ENCODE results near the gene UTS2B. TPM values are rescaled to one million over a fixed set of nuclear protein-coding genes. Genes with fewer than 3 reads are reported as not detected.

The UTS2B gene
- total RNA-seq, 1 experiment from 2014 or later = 0.26 TPM

GRCh38 chr3:191362037-191362436, 31.7 kb upstream of the UTS2B start:
- in situ Hi-C loops (cut with HindIII; ENCODE audit: low pct_unique_long_range_greater_than_20kb, low sequenced_read_pairs) = no loop called here
- no peak for ATAC-seq
- TF ChIP-seq SIN3A (IDR thresholded peaks at IDR 0.05; ENCODE audit: borderline replicate concordance, insufficient read depth, low read depth, low read length) (no peak), TCF7L2 (IDR thresholded peaks at IDR 0.05; ENCODE audit: low read depth, low read length) (no peak), CTCF (IDR thresholded peaks at IDR 0.05) (no peak), POLR2AphosphoS5 (IDR thresholded peaks at IDR 0.05; ENCODE audit: low read depth, low read length) (no peak)
- TF ChIP-seq, protein P1, sequence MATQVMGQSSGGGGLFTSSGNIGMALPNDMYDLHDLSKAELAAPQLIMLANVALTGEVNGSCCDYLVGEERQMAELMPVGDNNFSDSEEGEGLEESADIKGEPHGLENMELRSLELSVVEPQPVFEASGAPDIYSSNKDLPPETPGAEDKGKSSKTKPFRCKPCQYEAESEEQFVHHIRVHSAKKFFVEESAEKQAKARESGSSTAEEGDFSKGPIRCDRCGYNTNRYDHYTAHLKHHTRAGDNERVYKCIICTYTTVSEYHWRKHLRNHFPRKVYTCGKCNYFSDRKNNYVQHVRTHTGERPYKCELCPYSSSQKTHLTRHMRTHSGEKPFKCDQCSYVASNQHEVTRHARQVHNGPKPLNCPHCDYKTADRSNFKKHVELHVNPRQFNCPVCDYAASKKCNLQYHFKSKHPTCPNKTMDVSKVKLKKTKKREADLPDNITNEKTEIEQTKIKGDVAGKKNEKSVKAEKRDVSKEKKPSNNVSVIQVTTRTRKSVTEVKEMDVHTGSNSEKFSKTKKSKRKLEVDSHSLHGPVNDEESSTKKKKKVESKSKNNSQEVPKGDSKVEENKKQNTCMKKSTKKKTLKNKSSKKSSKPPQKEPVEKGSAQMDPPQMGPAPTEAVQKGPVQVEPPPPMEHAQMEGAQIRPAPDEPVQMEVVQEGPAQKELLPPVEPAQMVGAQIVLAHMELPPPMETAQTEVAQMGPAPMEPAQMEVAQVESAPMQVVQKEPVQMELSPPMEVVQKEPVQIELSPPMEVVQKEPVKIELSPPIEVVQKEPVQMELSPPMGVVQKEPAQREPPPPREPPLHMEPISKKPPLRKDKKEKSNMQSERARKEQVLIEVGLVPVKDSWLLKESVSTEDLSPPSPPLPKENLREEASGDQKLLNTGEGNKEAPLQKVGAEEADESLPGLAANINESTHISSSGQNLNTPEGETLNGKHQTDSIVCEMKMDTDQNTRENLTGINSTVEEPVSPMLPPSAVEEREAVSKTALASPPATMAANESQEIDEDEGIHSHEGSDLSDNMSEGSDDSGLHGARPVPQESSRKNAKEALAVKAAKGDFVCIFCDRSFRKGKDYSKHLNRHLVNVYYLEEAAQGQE (IDR thresholded peaks at IDR 0.05; ENCODE audit: insufficient read depth in 1 of 2, low read depth in 2 of 2, low read length in 1 of 2) = no peak
- no peak for DNase-seq (ENCODE audit: low read depth, low spot score)
- BruUV-seq (replicated peaks) = no TSS peak
- Histone ChIP-seq H3K27ac (ENCODE audit: low read length) (no peak overlapping the region), H3K27me3 (ENCODE audit: control insufficient read depth, insufficient read depth, low read length) (no peaks in the 10 kb centered on the region), H3K4me1 (ENCODE audit: control insufficient read depth, insufficient read depth, low read length) (no peaks in the 10 kb centered on the region), H3K36me3 (ENCODE audit: control insufficient read depth, insufficient read depth, low read length) (peaks cover 12% of the 10 kb centered on the region), H3K9me3 (ENCODE audit: control insufficient read depth, insufficient read depth, low read depth, low read length) (no peaks in the 10 kb centered on the region), H3K4me3 (ENCODE audit: low read depth in 2 of 2, low read length in 2 of 2) (no peak overlapping the region)
- POLR2A ChIA-PET = no interaction called here
- intact Hi-C loops (cut with micrococcal nuclease; ENCODE audit: unreplicated experiment) = no loop called here
- CTCF ChIA-PET = no interaction called here

DNA sequence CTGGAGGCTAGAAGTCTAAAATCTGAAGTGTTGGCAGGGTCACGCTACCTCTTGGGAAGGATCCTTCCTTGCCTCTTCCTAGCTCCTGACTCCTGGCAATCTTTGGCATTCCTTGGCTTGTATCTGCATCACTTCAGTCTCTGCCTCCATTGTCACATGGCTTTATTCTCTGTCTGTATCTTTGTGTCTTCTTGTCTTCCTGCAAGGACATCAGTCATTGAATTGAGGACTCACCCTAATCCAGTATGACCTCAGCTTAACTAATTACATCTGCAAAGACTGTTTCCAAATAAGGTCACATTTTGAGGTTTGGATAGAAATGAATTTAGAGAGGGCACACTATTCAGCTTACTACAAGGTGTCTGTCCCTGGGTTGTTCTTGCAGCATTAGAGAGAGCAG, 31.1 kb upstream of the UTS2B start:
- POLR2A ChIA-PET = no interaction called here
- Histone ChIP-seq H3K9me3 (ENCODE audit: control insufficient read depth, insufficient read depth, low read depth, low read length) (no peaks in the 10 kb centered on the region), H3K27me3 (ENCODE audit: control insufficient read depth, insufficient read depth, low read length) (no peaks in the 10 kb centered on the region), H3K4me3 (ENCODE audit: low read depth in 2 of 2, low read length in 2 of 2) (no peak overlapping the region), H3K36me3 (ENCODE audit: control insufficient read depth, insufficient read depth, low read length) (peaks cover 12% of the 10 kb centered on the region), H3K4me1 (ENCODE audit: control insufficient read depth, insufficient read depth, low read length) (0 out of 2 replicates have a peak, but pooled peaks cover 2% of the 10 kb centered on the region), H3K27ac (ENCODE audit: low read length) (no peak overlapping the region)
- no peak for DNase-seq (ENCODE audit: low read depth, low spot score)
- ATAC-seq = no peak
- intact Hi-C loops (cut with micrococcal nuclease; ENCODE audit: unreplicated experiment) = no loop called here
- BruUV-seq (replicated peaks) = no TSS peak
- no peak for TF ChIP-seq SIN3A (IDR thresholded peaks at IDR 0.05; ENCODE audit: borderline replicate concordance, insufficient read depth, low read depth, low read length)
- TF ChIP-seq, protein P1 (IDR thresholded peaks at IDR 0.05; ENCODE audit: insufficient read depth in 1 of 2, low read depth in 2 of 2, low read length in 1 of 2) = no peak
- TF ChIP-seq CTCF (IDR thresholded peaks at IDR 0.05) = no peak
- TF ChIP-seq TCF7L2 (IDR thresholded peaks at IDR 0.05; ENCODE audit: low read depth, low read length) = no peak
- in situ Hi-C loops (cut with HindIII; ENCODE audit: low pct_unique_long_range_greater_than_20kb, low sequenced_read_pairs) = no loop called here
- CTCF ChIA-PET = no interaction called here
